T-helper 1 cell treated with Interleukin-12 subunit alpha and Interleukin-12 subunit beta and Interleukin-4 antibody, amounts not matched to agents 30 μg/mL and 1 μg/mL, for 36 hours (primary cell): ENCODE results near the gene UBE3D.
"Not testable (repeated sequence)": the region's sequence is repeated elsewhere in the genome, so short reads cannot be mapped to it uniquely, and the experiment has no call there.

Experiments used
- H3K27ac Mint-ChIP-seq: one replicate; pipeline ENCODE4 v1.8.0; 2021; ENCODE audit warnings: mild to moderate bottlenecking, mixed read lengths
- H3K27me3 Mint-ChIP-seq: one replicate; pipeline ENCODE4 v1.8.0; 2021; ENCODE audit warnings: low read depth, mixed read lengths
- H3K36me3 Mint-ChIP-seq: one replicate; pipeline ENCODE4 v1.8.0; 2021; ENCODE audit warnings: low read depth, mixed read lengths
- H3K4me1 Mint-ChIP-seq: one replicate; pipeline ENCODE4 v1.8.0; 2021; ENCODE audit warnings: low read depth, mixed read lengths
- H3K4me3 Mint-ChIP-seq: one replicate; pipeline ENCODE4 v1.8.0; 2021; ENCODE audit warnings: mild to moderate bottlenecking, moderate library complexity, mixed read lengths
- H3K9me3 Mint-ChIP-seq: one replicate; pipeline ENCODE4 v1.8.0; 2021; ENCODE audit warnings: mixed read lengths

The UBE3D gene

DNA sequence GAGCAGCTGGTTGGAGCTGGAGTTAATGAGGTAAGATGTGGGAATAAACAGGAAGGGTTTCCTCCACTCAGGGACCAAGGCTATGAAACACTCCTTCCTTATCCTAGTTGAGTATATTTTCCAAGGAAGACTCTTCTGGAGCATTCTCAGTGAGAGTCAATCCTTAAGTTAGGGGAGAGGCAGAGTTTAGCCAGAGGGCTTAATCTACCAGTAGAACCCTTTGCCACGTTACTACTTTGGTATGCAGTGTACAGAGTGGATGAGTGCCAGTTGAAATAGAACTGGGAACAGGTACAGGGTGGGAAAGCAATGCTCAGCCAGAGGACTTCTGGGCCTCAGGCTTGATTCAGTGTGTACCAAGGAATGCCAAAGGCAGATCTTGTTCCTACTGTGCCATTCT lies 114.3 kb downstream of the UBE3D start:
- Mint-ChIP-seq H3K27me3 (no peaks in the 10 kb centered on the region), H3K9me3 (peaks cover 4% of the 10 kb centered on the region), H3K4me3 (no peak overlapping the region), H3K27ac (no peak overlapping the region), H3K4me1 (peaks cover 3% of the 10 kb centered on the region), H3K36me3 (peaks cover 4% of the 10 kb centered on the region)

DNA sequence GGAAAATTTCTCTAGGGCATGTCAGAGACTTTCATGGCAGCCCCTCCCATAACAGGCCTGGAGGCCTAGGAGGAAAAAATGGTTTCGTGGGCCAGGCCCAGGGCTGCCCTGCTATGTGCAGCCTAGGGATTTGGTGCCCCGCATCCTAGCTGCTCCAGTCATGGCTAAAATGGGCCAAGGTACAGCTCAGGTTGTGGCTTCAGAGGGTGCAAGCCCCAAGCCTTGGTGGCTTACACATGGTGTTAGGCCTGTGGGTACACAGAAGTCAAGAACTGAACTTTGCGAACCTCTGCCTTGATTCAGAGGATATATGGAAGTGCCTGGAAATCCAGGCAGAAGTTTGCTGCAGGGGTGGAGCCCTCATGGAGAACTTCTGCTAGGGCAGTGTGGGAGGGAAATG lies 134.7 kb downstream of the UBE3D start:
- H3K27me3 Mint-ChIP-seq, H3K4me1 Mint-ChIP-seq, H3K4me3 Mint-ChIP-seq, H3K36me3 Mint-ChIP-seq, H3K27ac Mint-ChIP-seq: not testable (repeated sequence)
- peaks cover 29% of the 10 kb centered on the region for H3K9me3 Mint-ChIP-seq

DNA sequence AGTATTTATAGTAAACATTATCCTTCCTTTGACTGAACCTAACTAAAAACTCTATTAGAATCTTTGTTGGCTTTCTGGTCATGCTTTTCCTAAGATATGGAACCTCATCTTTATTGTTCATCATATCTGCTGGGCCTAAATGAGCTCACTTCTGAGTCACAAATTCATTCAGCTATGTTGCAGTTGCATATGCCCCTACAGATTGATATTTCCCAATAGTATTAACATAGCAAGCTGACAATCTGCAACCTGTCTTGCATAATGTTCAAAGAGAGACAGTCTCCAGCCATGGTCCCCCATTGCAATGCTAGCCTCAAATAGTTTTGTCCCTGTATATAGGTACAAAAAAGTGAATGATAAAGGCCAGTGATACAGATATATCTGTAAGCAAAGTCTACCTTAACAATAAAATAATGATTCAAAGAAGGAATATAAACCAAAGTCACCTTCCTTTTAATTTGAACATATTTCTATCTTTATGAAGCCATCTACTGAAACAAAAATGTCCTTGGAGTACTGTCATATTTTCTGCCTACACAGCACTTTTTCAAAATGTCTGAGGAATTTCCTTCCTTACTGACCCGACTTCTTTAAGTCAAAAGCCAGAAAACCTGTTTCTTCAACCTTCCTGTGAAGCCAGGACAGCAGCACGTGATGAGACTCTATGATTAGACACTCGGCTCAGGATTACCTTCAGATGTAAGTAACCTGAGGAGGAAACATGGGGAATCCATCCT lies 140.7 kb downstream of the UBE3D start:
- no peaks in the 10 kb centered on the region for H3K27me3 Mint-ChIP-seq
- H3K27ac Mint-ChIP-seq, result no peak overlapping the region
- no peaks in the 10 kb centered on the region for H3K4me1 Mint-ChIP-seq
- no peak overlapping the region for H3K4me3 Mint-ChIP-seq
- H3K9me3 Mint-ChIP-seq, result peaks cover 15% of the 10 kb centered on the region
- H3K36me3 Mint-ChIP-seq, result peaks cover 2% of the 10 kb centered on the region

GRCh38 chr6:82921258-82921657 lies 144.4 kb downstream of the UBE3D start:
- Mint-ChIP-seq H3K27me3 (no peaks in the 10 kb centered on the region), H3K9me3 (peaks cover 19% of the 10 kb centered on the region)

DNA sequence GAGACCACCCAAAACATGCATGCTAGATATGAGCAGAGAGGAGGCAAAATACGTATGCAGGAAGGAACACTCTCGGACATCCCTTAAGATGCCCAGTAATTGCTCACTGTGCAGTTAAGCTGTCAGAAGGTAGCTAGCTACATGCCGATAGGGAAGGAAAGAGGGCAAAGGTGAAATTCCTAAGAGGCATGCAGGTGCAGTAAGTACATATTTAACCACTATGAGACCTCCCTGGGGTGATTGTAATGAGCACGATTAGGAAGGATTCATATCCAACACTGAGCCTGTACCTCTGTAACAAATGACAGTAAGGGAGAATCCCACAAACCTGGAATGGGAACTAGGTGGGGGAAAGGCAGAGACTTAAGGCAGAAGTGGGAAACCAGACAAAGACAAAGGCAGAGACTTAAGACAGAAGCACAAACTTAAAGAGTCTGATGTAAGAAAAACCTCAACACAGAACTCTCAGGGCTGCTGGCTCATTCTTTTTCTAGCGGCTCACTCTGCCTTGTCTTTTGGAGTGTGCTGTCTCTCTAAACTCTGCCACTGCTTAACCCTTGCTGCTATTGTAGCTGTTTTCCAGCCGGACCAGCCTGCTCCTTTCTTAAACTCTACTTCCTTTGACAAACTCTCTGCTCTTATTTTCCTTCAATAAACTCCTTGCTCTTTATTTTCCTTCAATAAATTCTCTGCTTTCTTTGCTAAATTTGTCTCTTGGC lies 148.1 kb downstream of the UBE3D start:
- Mint-ChIP-seq H3K27ac (no peak overlapping the region), H3K36me3 (peaks cover 2% of the 10 kb centered on the region), H3K4me1 (no peaks in the 10 kb centered on the region), H3K4me3 (no peak overlapping the region), H3K9me3 (peaks cover 19% of the 10 kb centered on the region), H3K27me3 (no peaks in the 10 kb centered on the region)

More at GRCh38 chr6:82921258-82921657, 144.4 kb downstream of the UBE3D start:
- peaks cover 2% of the 10 kb centered on the region for H3K36me3 Mint-ChIP-seq
- no peaks in the 10 kb centered on the region for H3K4me1 Mint-ChIP-seq
- H3K4me3 Mint-ChIP-seq, result no peak overlapping the region
- H3K27ac Mint-ChIP-seq, result no peak overlapping the region

- H3K27me3 Mint-ChIP-seq, result no peaks in the 10 kb centered on the region
- no peak overlapping the region for H3K27ac Mint-ChIP-seq
- no peaks in the 10 kb centered on the region for H3K4me1 Mint-ChIP-seq
- H3K4me3 Mint-ChIP-seq, result no peak overlapping the region
- peaks cover 12% of the 10 kb centered on the region for H3K9me3 Mint-ChIP-seq
- peaks cover 1% of the 10 kb centered on the region for H3K36me3 Mint-ChIP-seq
These were observed 150.0 kb downstream of the UBE3D start for GRCh38 chr6:82915666-82916065.

DNA sequence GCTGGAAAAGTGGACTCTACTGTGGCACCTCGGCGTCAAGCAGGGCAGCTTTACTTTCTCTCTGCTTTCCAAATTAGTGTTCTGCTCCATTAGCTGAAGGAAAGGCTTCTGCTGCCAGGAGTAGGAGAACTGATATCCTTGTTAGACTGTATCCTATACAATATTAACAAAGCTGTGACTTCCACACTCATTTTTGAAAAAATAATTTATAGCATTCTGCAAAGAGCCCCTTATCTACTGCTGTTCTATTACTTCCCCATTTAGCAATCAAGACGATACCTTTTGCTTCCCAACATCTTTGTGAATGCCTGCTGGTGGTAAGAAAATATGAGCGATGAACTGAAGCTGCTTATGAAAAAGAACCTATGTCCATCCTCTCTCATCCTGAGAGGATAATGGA lies 151.1 kb downstream of the UBE3D start:
- H3K9me3 Mint-ChIP-seq, result peaks cover 9% of the 10 kb centered on the region
- H3K4me3 Mint-ChIP-seq, result no peak overlapping the region
- no peaks in the 10 kb centered on the region for H3K4me1 Mint-ChIP-seq
- no peaks in the 10 kb centered on the region for H3K27me3 Mint-ChIP-seq
- no peak overlapping the region for H3K27ac Mint-ChIP-seq
- H3K36me3 Mint-ChIP-seq, result no peaks in the 10 kb centered on the region

DNA sequence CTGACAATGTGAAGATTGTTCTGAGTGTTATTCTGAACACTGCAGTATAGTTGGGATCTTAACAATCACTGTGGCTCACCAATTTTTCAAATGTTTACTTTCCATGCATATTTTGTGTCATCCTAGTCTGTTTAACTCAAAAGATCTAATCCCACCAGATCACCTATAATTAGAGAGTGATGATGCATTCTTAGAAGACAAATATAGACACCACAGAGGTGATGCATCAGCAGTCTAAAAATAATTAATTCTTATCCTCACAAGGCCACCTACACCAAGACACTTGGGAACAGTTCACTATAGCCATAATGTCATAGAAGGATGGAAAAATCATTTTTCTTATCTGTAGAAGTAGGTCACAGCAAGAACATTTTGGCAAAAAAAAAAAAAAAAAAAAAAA lies 154.8 kb downstream of the UBE3D start:
- no peak overlapping the region for H3K27ac Mint-ChIP-seq
- H3K27me3 Mint-ChIP-seq, result no peaks in the 10 kb centered on the region
- no peaks in the 10 kb centered on the region for H3K36me3 Mint-ChIP-seq
- no peaks in the 10 kb centered on the region for H3K4me1 Mint-ChIP-seq
- H3K4me3 Mint-ChIP-seq, result no peak overlapping the region
- H3K9me3 Mint-ChIP-seq, result no peaks in the 10 kb centered on the region

GRCh38 chr6:82910395-82910794 lies 155.2 kb downstream of the UBE3D start:
- Mint-ChIP-seq H3K27me3 (no peaks in the 10 kb centered on the region), H3K36me3 (no peaks in the 10 kb centered on the region), H3K27ac (no peak overlapping the region), H3K4me3 (no peak overlapping the region), H3K4me1 (no peaks in the 10 kb centered on the region), H3K9me3 (no peaks in the 10 kb centered on the region)

DNA sequence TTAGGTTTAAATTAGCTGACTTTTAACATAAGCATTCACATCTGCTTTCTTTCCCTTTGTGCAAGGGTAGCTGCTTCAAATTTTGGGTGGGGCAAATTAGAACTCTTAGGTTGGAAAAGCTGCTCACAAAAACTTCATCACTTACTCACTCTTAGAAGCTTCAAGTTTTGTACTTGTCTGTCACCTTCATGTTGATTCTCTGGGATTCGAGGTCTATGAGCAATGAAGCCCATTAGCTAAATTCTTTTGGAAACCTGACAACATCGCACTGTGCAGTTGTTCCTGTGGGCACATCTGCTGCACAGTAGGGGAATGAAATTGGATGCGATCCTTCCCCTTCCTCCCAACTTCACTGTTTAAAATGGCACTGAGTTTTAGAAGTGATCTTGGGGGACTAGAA lies 156.1 kb downstream of the UBE3D start:
- no peaks in the 10 kb centered on the region for H3K27me3 Mint-ChIP-seq
- H3K27ac Mint-ChIP-seq, result no peak overlapping the region
- no peaks in the 10 kb centered on the region for H3K36me3 Mint-ChIP-seq
- H3K4me3 Mint-ChIP-seq, result no peak overlapping the region
- H3K9me3 Mint-ChIP-seq, result no peaks in the 10 kb centered on the region
- H3K4me1 Mint-ChIP-seq, result no peaks in the 10 kb centered on the region

GRCh38 chr6:82908661-82909060 lies 157.0 kb downstream of the UBE3D start:
- no peak overlapping the region for H3K4me3 Mint-ChIP-seq
- no peaks in the 10 kb centered on the region for H3K36me3 Mint-ChIP-seq
- no peaks in the 10 kb centered on the region for H3K9me3 Mint-ChIP-seq
- no peaks in the 10 kb centered on the region for H3K27me3 Mint-ChIP-seq
- H3K4me1 Mint-ChIP-seq, result no peaks in the 10 kb centered on the region
- H3K27ac Mint-ChIP-seq, result no peak overlapping the region

GRCh38 chr6:82906951-82907350 lies 158.7 kb downstream of the UBE3D start:
- H3K4me3 Mint-ChIP-seq, result no peak overlapping the region
- no peaks in the 10 kb centered on the region for H3K4me1 Mint-ChIP-seq
- no peak overlapping the region for H3K27ac Mint-ChIP-seq
- H3K9me3 Mint-ChIP-seq, result no peaks in the 10 kb centered on the region
- no peaks in the 10 kb centered on the region for H3K27me3 Mint-ChIP-seq
- H3K36me3 Mint-ChIP-seq, result no peaks in the 10 kb centered on the region

GRCh38 chr6:82906489-82906888 lies 159.2 kb downstream of the UBE3D start:
- Mint-ChIP-seq H3K9me3 (no peaks in the 10 kb centered on the region), H3K4me3 (no peak overlapping the region), H3K4me1 (no peaks in the 10 kb centered on the region), H3K27me3 (no peaks in the 10 kb centered on the region), H3K36me3 (no peaks in the 10 kb centered on the region), H3K27ac (no peak overlapping the region)

DNA sequence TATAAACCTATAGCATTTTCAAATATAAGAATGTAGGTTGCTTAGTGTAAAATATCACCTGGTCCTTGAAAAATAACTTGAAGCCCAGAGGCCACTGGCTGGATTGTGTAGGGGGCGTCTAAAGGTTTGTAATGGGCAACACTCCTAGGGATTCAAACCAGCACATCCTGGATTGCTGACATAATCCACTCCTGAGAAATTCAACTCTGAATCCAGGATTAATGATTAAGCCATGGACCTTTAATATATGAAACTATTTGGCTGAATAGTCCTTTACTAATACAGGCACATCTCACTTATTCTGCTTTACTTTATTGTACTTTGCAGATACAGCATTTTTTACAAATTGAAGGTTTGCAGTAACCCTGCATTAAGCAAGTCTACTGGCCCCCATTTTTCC lies 160.8 kb downstream of the UBE3D start:
- Mint-ChIP-seq H3K36me3 (no peaks in the 10 kb centered on the region), H3K4me1 (no peaks in the 10 kb centered on the region), H3K27me3 (no peaks in the 10 kb centered on the region), H3K4me3 (no peak overlapping the region), H3K27ac (no peak overlapping the region), H3K9me3 (no peaks in the 10 kb centered on the region)

DNA sequence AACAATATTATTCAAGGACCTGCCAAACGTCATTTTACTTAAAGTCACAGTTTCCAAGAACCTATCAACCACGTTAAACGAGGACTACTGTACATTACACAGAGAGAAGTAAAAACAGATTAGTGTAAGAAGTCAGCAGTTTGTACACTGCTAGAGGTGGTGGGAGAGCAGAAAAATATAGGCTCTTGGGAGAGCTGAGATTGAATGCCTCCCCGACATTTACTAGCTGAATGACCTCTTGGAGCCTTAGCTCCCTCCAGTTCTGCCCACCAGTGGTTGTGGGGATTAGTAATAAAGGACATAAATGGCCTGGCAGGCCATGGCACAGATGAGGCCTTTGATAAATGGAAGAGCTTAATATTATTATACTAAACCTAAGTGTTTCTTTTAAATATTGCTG lies 161.4 kb downstream of the UBE3D start:
- H3K27me3 Mint-ChIP-seq, result no peaks in the 10 kb centered on the region
- H3K4me3 Mint-ChIP-seq, result no peak overlapping the region
- no peak overlapping the region for H3K27ac Mint-ChIP-seq
- no peaks in the 10 kb centered on the region for H3K4me1 Mint-ChIP-seq
- H3K36me3 Mint-ChIP-seq, result no peaks in the 10 kb centered on the region
- no peaks in the 10 kb centered on the region for H3K9me3 Mint-ChIP-seq
